ENCODE measurements around the gene WDR36. TPM values are rescaled to one million over a fixed set of nuclear protein-coding genes. Genes with fewer than 3 reads are reported as not detected.

The WDR36 gene
- total RNA-seq, 2 donors from 2014 or later = 10.5 to 12.6 TPM

- Histone ChIP-seq H3K4me1 (peaks cover 0 to 12% of the 10 kb centered on the region in 2 donors), H3K9me3 (no peaks in the 10 kb centered on the region), H3K27me3 (peaks cover 0 to 5% of the 10 kb centered on the region in 2 donors), H3K4me3 (peak within 1 kb of the TSS; percentile 56 to 57), H3K36me3 (no peaks in the 10 kb centered on the region), H3K27ac (no peak within 1 kb of the TSS)
- TF ChIP-seq CTCF (IDR thresholded peaks at IDR 0.05) = no peak
- no peak for DNase-seq (ENCODE audit: low spot score)
Observed at GRCh38 chr5:111071413-111071812, 20.7 kb upstream of the WDR36 start, which contains the start of gene TSLP. Gene TSLP (plus strand): TSS chr5:111071713. CDS start chr5:111071891, 178 bp downstream.

GRCh38 chr5:111072949-111073682, 19.0 kb upstream of the WDR36 start:
- H3K4me3 ChIP-seq = peak overlapping the region; percentile 56 to 57
- H3K27me3 ChIP-seq = peaks cover 0 to 5% of the 10 kb centered on the region in 2 donors

GRCh38 chr5:111074244-111074643, 17.9 kb upstream of the WDR36 start:
- no peaks in the 10 kb centered on the region for H3K9me3 ChIP-seq
- H3K4me1 ChIP-seq = peaks cover 0 to 12% of the 10 kb centered on the region in 2 donors
- H3K36me3 ChIP-seq = no peaks in the 10 kb centered on the region
- peak overlapping the region; percentile 56 to 57 for H3K4me3 ChIP-seq
- DNase-seq (ENCODE audit: low spot score) = no peak
- no peak overlapping the region for H3K27ac ChIP-seq
- peaks cover 0 to 5% of the 10 kb centered on the region in 2 donors for H3K27me3 ChIP-seq
- TF ChIP-seq CTCF (IDR thresholded peaks at IDR 0.05) = no peak

More at GRCh38 chr5:111072949-111073682, 19.0 kb upstream of the WDR36 start:
- H3K36me3 ChIP-seq = no peaks in the 10 kb centered on the region
- H3K9me3 ChIP-seq = no peaks in the 10 kb centered on the region
- peaks cover 0 to 12% of the 10 kb centered on the region in 2 donors for H3K4me1 ChIP-seq
- peak; percentile 66 for DNase-seq (ENCODE audit: low spot score)
- no peak for TF ChIP-seq CTCF (IDR thresholded peaks at IDR 0.05)
- H3K27ac ChIP-seq = peak overlapping the region in 1 of 2 donors; percentile 64

- DNase-seq (ENCODE audit: low spot score) = no peak
- H3K27ac ChIP-seq = no peak overlapping the region
- no peak for TF ChIP-seq CTCF (IDR thresholded peaks at IDR 0.05)
- no peaks in the 10 kb centered on the region for H3K36me3 ChIP-seq
- no peaks in the 10 kb centered on the region for H3K9me3 ChIP-seq
- no peak overlapping the region for H3K4me3 ChIP-seq
- peaks cover 0 to 4% of the 10 kb centered on the region in 2 donors for H3K4me1 ChIP-seq
- H3K27me3 ChIP-seq = peaks cover 0 to 3% of the 10 kb centered on the region in 2 donors
Observed at GRCh38 chr5:111075520-111075919, 16.6 kb upstream of the WDR36 start.

GRCh38 chr5:111076091-111076490, 16.1 kb upstream of the WDR36 start:
- Histone ChIP-seq H3K27ac (no peak overlapping the region), H3K4me1 (no peaks in the 10 kb centered on the region), H3K36me3 (no peaks in the 10 kb centered on the region), H3K4me3 (no peak overlapping the region), H3K9me3 (no peaks in the 10 kb centered on the region), H3K27me3 (no peaks in the 10 kb centered on the region)
- no peak for DNase-seq (ENCODE audit: low spot score)
- no peak for TF ChIP-seq CTCF (IDR thresholded peaks at IDR 0.05)

Measured in right atrium auricular region (tissue), 2 donors.